Measurements from ENCODE around the gene WWOX.

- TF ChIP-seq CTCF (conservative IDR thresholded peaks at IDR 0.05; ENCODE audit: low read depth, low read length) (no peak), MAZ (IDR thresholded peaks at IDR 0.05; ENCODE audit: borderline replicate concordance, low read depth, low read length) (no peak)
- TF ChIP-seq, protein P1, sequence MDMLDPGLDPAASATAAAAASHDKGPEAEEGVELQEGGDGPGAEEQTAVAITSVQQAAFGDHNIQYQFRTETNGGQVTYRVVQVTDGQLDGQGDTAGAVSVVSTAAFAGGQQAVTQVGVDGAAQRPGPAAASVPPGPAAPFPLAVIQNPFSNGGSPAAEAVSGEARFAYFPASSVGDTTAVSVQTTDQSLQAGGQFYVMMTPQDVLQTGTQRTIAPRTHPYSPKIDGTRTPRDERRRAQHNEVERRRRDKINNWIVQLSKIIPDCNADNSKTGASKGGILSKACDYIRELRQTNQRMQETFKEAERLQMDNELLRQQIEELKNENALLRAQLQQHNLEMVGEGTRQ (IDR thresholded peaks at IDR 0.05; ENCODE audit: low read depth, low read length): no peak
These were observed 1105.0 kb downstream of the WWOX start for GRCh38 chr16:79204486-79204885.
